Stimulated activated naive CD8-positive, alpha-beta T cell treated with anti-CD3 and anti-CD28 coated beads, Interleukin-15, amount 100 ng/mL, for 72 hours (primary cell): ENCODE results near the gene ZNF217.
"Not testable (repeated sequence)": the region's sequence is repeated elsewhere in the genome, so short reads cannot be mapped to it uniquely, and the experiment has no call there.

Source experiments
- ATAC-seq: fragments of 150-1000 bp; cut with Tn5 transposase; 2 replicates; pipeline ENCODE4 v1.10.0; 2021; ENCODE audit warnings: mild to moderate bottlenecking, moderate library complexity
- DNase-seq, 2 donors: peaks; one replicate each; pipeline ENCODE4 v3.0.0; 2021 to 2022
- H3K27ac Mint-ChIP-seq, 2 donors: one replicate each; pipeline ENCODE4 v1.8.0; 2022; ENCODE audit warnings: mild to moderate bottlenecking in 2 of 2, mixed read lengths in 2 of 2, moderate library complexity in 2 of 2
- H3K27me3 Mint-ChIP-seq: one replicate; pipeline ENCODE4 v1.8.0; 2022; ENCODE audit warnings: mixed read lengths
- H3K4me1 Mint-ChIP-seq: one replicate; pipeline ENCODE4 v1.8.0; 2022; ENCODE audit warnings: mild to moderate bottlenecking, mixed read lengths
- H3K4me3 Mint-ChIP-seq, 2 donors: one replicate each; pipeline ENCODE4 v1.8.0; 2022; ENCODE audit warnings: mild to moderate bottlenecking in 2 of 2, mixed read lengths in 2 of 2, moderate library complexity in 1 of 2
- H3K9me3 Mint-ChIP-seq, 2 donors: one replicate each; pipeline ENCODE4 v1.8.0; 2022; ENCODE audit warnings: mixed read lengths in 2 of 2

ZNF217 gene

GRCh38 chr20:53608456-53609452 lies 15.1 kb upstream of the ZNF217 start:
- ATAC-seq (no peak), DNase-seq (peak in 1 of 2 donors; percentile 45)
- H3K4me3 Mint-ChIP-seq = peak overlapping the region; percentile 84 to 88
- H3K4me1 Mint-ChIP-seq = peaks cover 42% of the 10 kb centered on the region
- no peaks in the 10 kb centered on the region for H3K9me3 Mint-ChIP-seq
- peak overlapping the region; percentile 98 to 99 for H3K27ac Mint-ChIP-seq
- no peaks in the 10 kb centered on the region for H3K27me3 Mint-ChIP-seq

- H3K27me3 Mint-ChIP-seq = no peaks in the 10 kb centered on the region
- ATAC-seq (no peak), DNase-seq (no peak)
- H3K4me3 Mint-ChIP-seq = peak overlapping the region; percentile 84 to 88
- H3K27ac Mint-ChIP-seq = peak overlapping the region; percentile 65 to 98
- peaks cover 43% of the 10 kb centered on the region for H3K4me1 Mint-ChIP-seq
- no peaks in the 10 kb centered on the region for H3K9me3 Mint-ChIP-seq
Measured at GRCh38 chr20:53608071-53608455, 14.4 kb upstream of the ZNF217 start.

GRCh38 chr20:53606364-53606985 lies 12.8 kb upstream of the ZNF217 start:
- H3K9me3 Mint-ChIP-seq = no peaks in the 10 kb centered on the region
- peaks cover 40% of the 10 kb centered on the region for H3K4me1 Mint-ChIP-seq
- no peak overlapping the region for H3K27ac Mint-ChIP-seq
- no peaks in the 10 kb centered on the region for H3K27me3 Mint-ChIP-seq
- ATAC-seq (no peak), DNase-seq (no peak)
- no peak overlapping the region for H3K4me3 Mint-ChIP-seq

GRCh38 chr20:53605401-53605800 lies 11.8 kb upstream of the ZNF217 start:
- not testable (repeated sequence) for H3K9me3 Mint-ChIP-seq, H3K4me3 Mint-ChIP-seq, H3K27me3 Mint-ChIP-seq, H3K27ac Mint-ChIP-seq, ATAC-seq, DNase-seq
- peaks cover 45% of the 10 kb centered on the region for H3K4me1 Mint-ChIP-seq

GRCh38 chr20:53604846-53605245 lies 11.2 kb upstream of the ZNF217 start:
- H3K4me1 Mint-ChIP-seq = peaks cover 46% of the 10 kb centered on the region
- H3K27ac Mint-ChIP-seq = peak overlapping the region in 1 of 2 donors; percentile 31
- ATAC-seq, H3K4me3 Mint-ChIP-seq, H3K27me3 Mint-ChIP-seq, H3K9me3 Mint-ChIP-seq: not testable (repeated sequence)
- peak in 1 of 2 donors; percentile 2 for DNase-seq

GRCh38 chr20:53602661-53603060 lies 9.0 kb upstream of the ZNF217 start:
- no peak overlapping the region for H3K27ac Mint-ChIP-seq
- no peaks in the 10 kb centered on the region for H3K27me3 Mint-ChIP-seq
- DNase-seq = no peak
- H3K4me3 Mint-ChIP-seq = no peak overlapping the region
- H3K4me1 Mint-ChIP-seq = peaks cover 51% of the 10 kb centered on the region
- ATAC-seq = no peak
- no peaks in the 10 kb centered on the region for H3K9me3 Mint-ChIP-seq

- H3K27ac Mint-ChIP-seq = no peak overlapping the region
- peaks cover 69% of the 10 kb centered on the region for H3K4me1 Mint-ChIP-seq
- H3K4me3 Mint-ChIP-seq = no peak overlapping the region
- H3K27me3 Mint-ChIP-seq = no peaks in the 10 kb centered on the region
- ATAC-seq (no peak), DNase-seq (peak in 1 of 2 donors; percentile 1)
- H3K9me3 Mint-ChIP-seq = no peaks in the 10 kb centered on the region
Measured at GRCh38 chr20:53599910-53600632, 6.4 kb upstream of the ZNF217 start.

GRCh38 chr20:53599378-53599777 lies 5.7 kb upstream of the ZNF217 start:
- Mint-ChIP-seq H3K4me1 (peaks cover 63% of the 10 kb centered on the region), H3K27ac (no peak overlapping the region), H3K27me3 (no peaks in the 10 kb centered on the region), H3K9me3 (no peaks in the 10 kb centered on the region), H3K4me3 (peak overlapping the region in 1 of 2 donors; percentile 0)
- DNase-seq = peak in 1 of 2 donors; percentile 6
- ATAC-seq = no peak

GRCh38 chr20:53599044-53599362 lies 5.4 kb upstream of the ZNF217 start:
- Mint-ChIP-seq H3K4me1 (peaks cover 59% of the 10 kb centered on the region), H3K4me3 (peak overlapping the region; percentile 60 to 87), H3K9me3 (no peaks in the 10 kb centered on the region), H3K27me3 (no peaks in the 10 kb centered on the region), H3K27ac (peak overlapping the region in 1 of 2 donors; percentile 50)
- DNase-seq = peak in 1 of 2 donors; percentile 2
- ATAC-seq = no peak

GRCh38 chr20:53598140-53599043 lies 4.8 kb upstream of the ZNF217 start:
- ATAC-seq (peak; percentile 25), DNase-seq (peak in 1 of 2 donors; percentile 49)
- H3K27ac Mint-ChIP-seq = peak overlapping the region in 1 of 2 donors; percentile 50
- no peaks in the 10 kb centered on the region for H3K27me3 Mint-ChIP-seq
- H3K9me3 Mint-ChIP-seq = no peaks in the 10 kb centered on the region
- H3K4me1 Mint-ChIP-seq = peaks cover 53% of the 10 kb centered on the region
- H3K4me3 Mint-ChIP-seq = peak overlapping the region; percentile 60 to 87

GRCh38 chr20:53597521-53598120 lies 4.0 kb upstream of the ZNF217 start:
- Mint-ChIP-seq H3K27ac (no peak overlapping the region), H3K4me3 (peak overlapping the region; percentile 40 to 87), H3K27me3 (no peaks in the 10 kb centered on the region), H3K4me1 (peaks cover 53% of the 10 kb centered on the region), H3K9me3 (no peaks in the 10 kb centered on the region)
- ATAC-seq = no peak
- DNase-seq = no peak

GRCh38 chr20:53597030-53597482 lies 3.4 kb upstream of the ZNF217 start:
- H3K4me3 Mint-ChIP-seq = peak overlapping the region; percentile 74 to 87
- H3K4me1 Mint-ChIP-seq = peaks cover 53% of the 10 kb centered on the region
- H3K27me3 Mint-ChIP-seq = no peaks in the 10 kb centered on the region
- H3K9me3 Mint-ChIP-seq = no peaks in the 10 kb centered on the region
- ATAC-seq = no peak
- DNase-seq = peak in 1 of 2 donors; percentile 0
- H3K27ac Mint-ChIP-seq = peak overlapping the region; percentile 56 to 86

GRCh38 chr20:53596189-53597001 lies 2.8 kb upstream of the ZNF217 start:
- not testable (repeated sequence) for H3K9me3 Mint-ChIP-seq, H3K27me3 Mint-ChIP-seq, ATAC-seq
- Mint-ChIP-seq H3K4me1 (peaks cover 53% of the 10 kb centered on the region), H3K4me3 (peak overlapping the region; percentile 74 to 87), H3K27ac (peak overlapping the region; percentile 68 to 86)
- DNase-seq = peak in 1 of 2 donors; percentile 9
